Smooth muscle cell (in vitro differentiated cells): ENCODE results near the gene KLHDC8B. TPM values are rescaled to one million over a fixed set of nuclear protein-coding genes. Genes with fewer than 3 reads are reported as not detected.

Experiments
- DNase-seq: peaks from one replicate; lab custom pipeline; 2025; ENCODE audit not compliant: unreplicated experiment; lab: John Stamatoyannopoulos, UW
- H2AFZ ChIP-seq: fragments of 200-600 bp; sonication (generic); 2 replicates; pipeline ENCODE4 v1.6.0; 2016; ENCODE audit warnings: antibody characterized with exemption, low read depth, mild to moderate bottlenecking
- H3F3A ChIP-seq: fragments of 200-600 bp; sonication (generic); 2 replicates; pipeline ENCODE4 v1.6.0; 2017; ENCODE audit warnings: antibody characterized with exemption, low read depth
- H3K27ac ChIP-seq: fragments of 200-600 bp; sonication (generic); 2 replicates; pipeline ENCODE4 v1.5.1; 2016; ENCODE audit warnings: low read depth, mild to moderate bottlenecking
- H3K27me3 ChIP-seq: fragments of 200-600 bp; sonication (generic); 2 replicates; pipeline ENCODE4 v1.6.1; 2016; ENCODE audit warnings: low read depth, mild to moderate bottlenecking
- H3K36me3 ChIP-seq: fragments of 200-600 bp; sonication (generic); 2 replicates; pipeline ENCODE4 v1.5.1; 2016; ENCODE audit warnings: low read depth
- H3K4me1 ChIP-seq: fragments of 200-600 bp; sonication (generic); 2 replicates; pipeline ENCODE4 v1.5.1; 2016; ENCODE audit warnings: low read depth
- H3K4me2 ChIP-seq: fragments of 200-600 bp; sonication (generic); 2 replicates; pipeline ENCODE4 v1.6.0; 2016; ENCODE audit warnings: mild to moderate bottlenecking
- H3K4me3 ChIP-seq: fragments of 200-600 bp; sonication (generic); 2 replicates; pipeline ENCODE4 v1.5.1; 2016; ENCODE audit warnings: mild to moderate bottlenecking
- H3K79me2 ChIP-seq: fragments of 200-600 bp; sonication (generic); 2 replicates; pipeline ENCODE4 v1.6.0; 2016; ENCODE audit warnings: low read depth, mild to moderate bottlenecking
- H3K9ac ChIP-seq: fragments of 200-600 bp; sonication (generic); 2 replicates; pipeline ENCODE4 v1.6.0; 2016; ENCODE audit warnings: low read depth
- H3K9me3 ChIP-seq: fragments of 200-600 bp; sonication (generic); replicated peaks from 2 replicates; pipeline ENCODE4 v1.5.1; 2016; ENCODE audit warnings: low read depth
- H4K20me1 ChIP-seq: fragments of 200-600 bp; sonication (generic); 2 replicates; pipeline ENCODE4 v1.6.0; 2016; ENCODE audit warnings: low read depth
- WGBS: methylation state at CpG from one replicate; pipeline ENCODE4 v1.1.7; 2016; ENCODE audit warnings: low lambda C conversion rate; 5-methylcytosine and 5-hydroxymethylcytosine counted together
- polyA plus RNA-seq: library from polyadenylated mRNA; unstranded; fragments of >200 nt; fragmentation: Nextera tagmentation; extraction: Ambion mirVana; gene quantifications from 2 replicates; pipeline ENCODE4 v1.2.1, GENCODE V29; 2016
- total RNA-seq: library from RNA; depleted of rRNA; stranded (reverse); fragments of >200 nt; gene quantifications from 2 replicates; pipeline ENCODE4 v1.2.3, GENCODE V29; 2014
- TF ChIP-seq, protein P1 (sequence below): fragments of 200-600 bp; sonication (generic); IDR thresholded peaks from 2 replicates; pipeline ENCODE4 v1.5.1; 2017; ENCODE audit warnings: borderline replicate concordance, mild to moderate bottlenecking, antibody characterized with exemption; ENCODE audit not compliant: insufficient read depth, poor library complexity, severe bottlenecking

KLHDC8B gene
- total and polyA plus RNA-seq, 2 experiments from 2014 or later: 22.5 to 42.1 TPM

DNA sequence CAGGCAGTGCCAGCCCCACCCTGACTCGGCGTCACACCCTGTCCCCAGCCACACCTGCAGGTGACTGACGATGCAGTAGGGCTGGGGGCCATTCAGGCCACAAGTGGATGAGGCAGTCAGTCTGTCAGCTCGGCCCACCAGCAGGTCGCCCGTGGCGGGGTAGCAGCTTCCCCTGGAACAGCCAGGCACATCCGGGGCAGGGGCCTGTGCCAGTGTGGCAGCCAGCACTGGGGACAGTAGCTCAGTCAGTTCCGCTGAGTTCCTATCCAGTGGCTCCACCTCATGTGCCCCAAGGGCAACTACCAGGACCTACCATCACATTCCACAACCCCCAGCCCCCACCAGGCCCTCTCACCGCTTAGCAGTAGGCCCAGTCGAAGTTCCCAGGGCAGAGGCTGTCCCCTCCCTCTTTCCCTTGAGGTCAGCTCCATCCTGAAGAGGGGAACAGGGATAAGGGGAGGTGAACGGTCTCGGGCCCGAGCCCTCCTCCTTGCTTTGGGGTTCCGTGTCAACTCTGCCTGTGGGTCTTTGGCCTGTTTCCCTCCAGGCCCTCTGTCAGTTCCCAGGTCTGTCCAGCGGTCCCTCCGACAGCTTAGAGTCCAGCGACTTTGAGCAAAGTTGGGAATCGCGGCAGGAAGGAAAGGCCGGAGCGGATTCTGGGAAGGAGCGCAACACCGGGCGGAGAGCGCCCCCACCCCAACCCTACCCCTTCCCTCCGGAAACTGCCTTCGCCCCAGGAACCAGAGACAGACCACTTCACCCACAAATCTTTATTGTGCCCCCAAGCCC is 38.8 kb upstream of the KLHDC8B start, which contains the start of gene LAMB2:
Gene LAMB2, minus strand, starts transcription at position 614 of the 789 bp plus-strand sequence. Its CDS starts 183 bp downstream, at position 431.
- no peaks in the 10 kb centered on the region for H3K9me3 ChIP-seq
- DNase-seq: peak; percentile 57
- H2AFZ ChIP-seq: peak within 1 kb of the TSS; percentile 97
- TF ChIP-seq, protein P1, sequence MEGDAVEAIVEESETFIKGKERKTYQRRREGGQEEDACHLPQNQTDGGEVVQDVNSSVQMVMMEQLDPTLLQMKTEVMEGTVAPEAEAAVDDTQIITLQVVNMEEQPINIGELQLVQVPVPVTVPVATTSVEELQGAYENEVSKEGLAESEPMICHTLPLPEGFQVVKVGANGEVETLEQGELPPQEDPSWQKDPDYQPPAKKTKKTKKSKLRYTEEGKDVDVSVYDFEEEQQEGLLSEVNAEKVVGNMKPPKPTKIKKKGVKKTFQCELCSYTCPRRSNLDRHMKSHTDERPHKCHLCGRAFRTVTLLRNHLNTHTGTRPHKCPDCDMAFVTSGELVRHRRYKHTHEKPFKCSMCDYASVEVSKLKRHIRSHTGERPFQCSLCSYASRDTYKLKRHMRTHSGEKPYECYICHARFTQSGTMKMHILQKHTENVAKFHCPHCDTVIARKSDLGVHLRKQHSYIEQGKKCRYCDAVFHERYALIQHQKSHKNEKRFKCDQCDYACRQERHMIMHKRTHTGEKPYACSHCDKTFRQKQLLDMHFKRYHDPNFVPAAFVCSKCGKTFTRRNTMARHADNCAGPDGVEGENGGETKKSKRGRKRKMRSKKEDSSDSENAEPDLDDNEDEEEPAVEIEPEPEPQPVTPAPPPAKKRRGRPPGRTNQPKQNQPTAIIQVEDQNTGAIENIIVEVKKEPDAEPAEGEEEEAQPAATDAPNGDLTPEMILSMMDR: peak; percentile 7
- peaks cover 37% of the 10 kb centered on the region for H3K79me2 ChIP-seq
- no peaks in the 10 kb centered on the region for H3K36me3 ChIP-seq
- H3F3A ChIP-seq: no peaks in the 10 kb centered on the region
- peak within 1 kb of the TSS; percentile 86 for H3K4me3 ChIP-seq
- peaks cover 4% of the 10 kb centered on the region for H4K20me1 ChIP-seq
- 3% methylated on average over 27 of the region's 28 CpGs for WGBS
- H3K9ac ChIP-seq: peak within 1 kb of the TSS; percentile 74
- H3K4me1 ChIP-seq: peaks cover 14% of the 10 kb centered on the region
- H3K27ac ChIP-seq: peak within 1 kb of the TSS; percentile 75
- H3K4me2 ChIP-seq: peak within 1 kb of the TSS; percentile 97
- H3K27me3 ChIP-seq: no peaks in the 10 kb centered on the region

DNA sequence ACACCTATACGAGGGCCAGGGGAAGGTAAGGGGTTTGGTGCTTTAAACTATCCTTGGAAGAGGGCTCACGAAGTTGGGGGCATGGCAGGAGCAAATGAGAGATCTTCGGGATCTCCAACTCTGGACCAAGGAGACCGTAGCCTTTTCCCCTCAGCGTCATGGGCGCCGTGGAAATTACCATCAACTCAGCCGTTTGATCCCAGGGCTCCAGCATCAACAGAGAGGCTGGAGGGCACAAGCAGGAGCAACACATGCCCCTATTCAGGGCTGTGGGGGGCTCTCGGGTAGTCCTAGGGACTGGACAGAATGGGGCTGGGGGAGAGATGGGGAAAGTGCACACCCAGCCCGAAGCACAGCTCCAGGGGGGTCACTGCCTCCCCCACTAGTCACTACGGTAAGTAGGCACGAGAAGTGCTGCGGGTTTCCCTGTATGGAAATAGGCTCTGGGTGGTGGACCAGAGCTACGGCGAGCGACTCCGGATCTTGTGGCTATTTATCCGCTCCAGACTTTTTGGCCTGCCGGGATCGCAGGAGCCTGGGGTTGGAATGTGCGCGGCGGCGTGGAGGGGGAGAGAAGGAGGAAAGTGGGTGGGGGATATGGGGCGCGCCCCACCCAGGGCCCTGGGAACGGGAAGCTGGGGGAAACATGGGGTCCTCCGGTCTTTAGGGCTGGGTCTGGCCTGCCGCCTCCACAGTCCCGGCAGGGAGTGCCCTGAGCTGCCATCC is 38.0 kb upstream of the KLHDC8B start:
- no peaks in the 10 kb centered on the region for H3K36me3 ChIP-seq
- H3K79me2 ChIP-seq: peaks cover 37% of the 10 kb centered on the region
- H3F3A ChIP-seq: no peaks in the 10 kb centered on the region
- peak overlapping the region; percentile 74 for H3K9ac ChIP-seq
- peaks cover 4% of the 10 kb centered on the region for H4K20me1 ChIP-seq
- peaks cover 14% of the 10 kb centered on the region for H3K4me1 ChIP-seq
- no peaks in the 10 kb centered on the region for H3K9me3 ChIP-seq
- WGBS: under 1% methylated on average over 24 of the region's 30 CpGs
- peak overlapping the region; percentile 97 for H2AFZ ChIP-seq
- peak overlapping the region; percentile 86 for H3K4me3 ChIP-seq
- TF ChIP-seq, protein P1: no peak
- DNase-seq: peak; percentile 58
- peak overlapping the region; percentile 97 for H3K4me2 ChIP-seq
- H3K27ac ChIP-seq: peak overlapping the region; percentile 75
- no peaks in the 10 kb centered on the region for H3K27me3 ChIP-seq

DNA sequence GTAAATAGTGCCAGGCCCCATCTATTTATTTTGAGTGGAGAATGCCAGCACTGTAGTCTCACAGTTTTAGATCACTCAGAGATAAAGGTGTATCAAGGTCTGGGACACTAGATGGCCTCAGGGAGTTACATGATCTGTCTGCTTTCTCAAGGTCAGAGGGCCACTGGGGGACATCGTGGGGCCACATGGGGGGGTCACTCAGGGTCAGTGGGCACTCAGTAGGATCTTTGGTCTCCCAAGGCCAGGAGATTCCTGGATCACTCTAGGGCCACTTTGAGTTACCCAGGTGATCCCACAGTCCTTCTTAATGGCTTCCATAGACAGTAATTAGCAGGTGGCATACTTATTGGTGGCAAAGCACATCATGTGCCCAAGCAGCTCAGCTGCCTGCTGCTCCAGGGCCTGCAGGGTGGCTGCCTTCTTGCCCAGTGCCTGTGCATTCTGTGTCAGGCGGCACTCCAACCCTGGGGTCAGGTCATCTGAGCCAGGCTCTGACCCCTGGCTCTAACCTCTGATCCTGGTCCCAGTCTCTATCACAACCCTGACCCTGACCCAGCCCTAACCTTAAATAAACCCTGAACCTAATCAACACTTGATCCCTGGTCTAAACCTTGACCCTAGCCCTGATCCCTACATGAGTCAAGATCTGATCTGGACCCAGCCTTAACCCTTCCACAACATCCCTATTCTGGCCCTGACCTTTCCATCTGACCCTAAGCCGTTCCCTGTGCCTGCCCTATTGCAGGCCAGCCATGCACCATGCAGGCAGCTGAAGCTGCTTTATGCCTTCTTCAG is 36.7 kb upstream of the KLHDC8B start:
- 86% methylated on average over 3 of the region's 3 CpGs for WGBS
- H4K20me1 ChIP-seq: peaks cover 4% of the 10 kb centered on the region
- H3K4me3 ChIP-seq: peak overlapping the region; percentile 86
- H3K9me3 ChIP-seq: no peaks in the 10 kb centered on the region
- H2AFZ ChIP-seq: no peak overlapping the region
- no peak for DNase-seq
- TF ChIP-seq, protein P1: no peak
- H3K27me3 ChIP-seq: no peaks in the 10 kb centered on the region
- peaks cover 14% of the 10 kb centered on the region for H3K4me1 ChIP-seq
- H3F3A ChIP-seq: no peaks in the 10 kb centered on the region
- peaks cover 30% of the 10 kb centered on the region for H3K79me2 ChIP-seq
- no peak overlapping the region for H3K27ac ChIP-seq
- no peaks in the 10 kb centered on the region for H3K36me3 ChIP-seq
- peak overlapping the region; percentile 97 for H3K4me2 ChIP-seq
- H3K9ac ChIP-seq: no peak overlapping the region
